ENCODE measurements around the gene DLG2. TPM values are rescaled to one million over a fixed set of nuclear protein-coding genes. Genes with fewer than 3 reads are reported as not detected.

Gene DLG2
- total RNA-seq, 4 donors from 2014 or later: 6.5 to 14.6 (median 7.2) TPM

- no peak for TF ChIP-seq EP300 (IDR thresholded peaks at IDR 0.05)
These were observed 1245.5 kb downstream of the DLG2 start for GRCh38 chr11:84381666-84382065.

GRCh38 chr11:84372381-84372950 is 1254.7 kb downstream of the DLG2 start:
- Histone ChIP-seq H3K27me3 (no peaks in the 10 kb centered on the region), H3K4me1 (no peaks in the 10 kb centered on the region), H3K27ac (no peak overlapping the region), H3K4me3 (no peak overlapping the region), H3K9me3 (no peaks in the 10 kb centered on the region), H3K36me3 (no peaks in the 10 kb centered on the region)
- no peak for DNase-seq (ENCODE audit: low spot score in 2 of 2)
- WGBS, 2 donors: 61 to 62% methylated on average over 2 of the region's 2 CpGs
- TF ChIP-seq CTCF (IDR thresholded peaks at IDR 0.05) (no peak), EP300 (IDR thresholded peaks at IDR 0.05) (no peak), POLR2A (IDR thresholded peaks at IDR 0.05) (no peak)

More at GRCh38 chr11:84381666-84382065, 1245.5 kb downstream of the DLG2 start:
- 33 to 44% methylated on average over 1 of the region's 1 CpG for WGBS, 2 donors
- Histone ChIP-seq H3K9me3 (no peaks in the 10 kb centered on the region), H3K27ac (no peak overlapping the region), H3K36me3 (no peaks in the 10 kb centered on the region), H3K4me3 (no peak overlapping the region), H3K27me3 (no peaks in the 10 kb centered on the region), H3K4me1 (no peaks in the 10 kb centered on the region)
- DNase-seq (ENCODE audit: low spot score in 2 of 2): no peak

GRCh38 chr11:84358034-84358433 is 1269.1 kb downstream of the DLG2 start:
- Histone ChIP-seq H3K4me1 (no peaks in the 10 kb centered on the region), H3K9me3 (no peaks in the 10 kb centered on the region), H3K36me3 (no peaks in the 10 kb centered on the region), H3K27me3 (no peaks in the 10 kb centered on the region), H3K4me3 (no peak overlapping the region), H3K27ac (no peak overlapping the region)
- no peak for DNase-seq (ENCODE audit: low spot score in 2 of 2)
- WGBS, 2 donors: 64 to 68% methylated on average over 2 of the region's 2 CpGs
- no peak for TF ChIP-seq EP300 (IDR thresholded peaks at IDR 0.05)
- TF ChIP-seq POLR2A (IDR thresholded peaks at IDR 0.05): no peak
- no peak for TF ChIP-seq CTCF (IDR thresholded peaks at IDR 0.05)

- H3K27ac ChIP-seq: no peak overlapping the region
- no peak for DNase-seq (ENCODE audit: low spot score in 2 of 2)
- H3K4me3 ChIP-seq: no peak overlapping the region
- H3K4me1 ChIP-seq: no peaks in the 10 kb centered on the region
- TF ChIP-seq CTCF (IDR thresholded peaks at IDR 0.05): no peak
- TF ChIP-seq EP300 (IDR thresholded peaks at IDR 0.05): no peak
- TF ChIP-seq POLR2A (IDR thresholded peaks at IDR 0.05): no peak
- H3K27me3 ChIP-seq: no peaks in the 10 kb centered on the region
- no peaks in the 10 kb centered on the region for H3K9me3 ChIP-seq
- H3K36me3 ChIP-seq: no peaks in the 10 kb centered on the region
These were observed 1271.2 kb downstream of the DLG2 start for GRCh38 chr11:84355911-84356310.

- TF ChIP-seq CTCF (IDR thresholded peaks at IDR 0.05) (no peak), POLR2A (IDR thresholded peaks at IDR 0.05) (no peak), EP300 (IDR thresholded peaks at IDR 0.05) (no peak)
- WGBS, 2 donors: 9 to 11% methylated on average over 1 of the region's 1 CpG
- no peak for DNase-seq (ENCODE audit: low spot score in 2 of 2)
- Histone ChIP-seq H3K4me1 (peaks cover 0 to 5% (median 0%) of the 10 kb centered on the region in 4 donors), H3K9me3 (no peaks in the 10 kb centered on the region), H3K36me3 (no peaks in the 10 kb centered on the region), H3K4me3 (no peak overlapping the region), H3K27ac (no peak overlapping the region), H3K27me3 (no peaks in the 10 kb centered on the region)
These were observed 1281.5 kb downstream of the DLG2 start for GRCh38 chr11:84345597-84345996.

- Histone ChIP-seq H3K36me3 (no peaks in the 10 kb centered on the region), H3K9me3 (no peaks in the 10 kb centered on the region), H3K4me3 (no peak overlapping the region), H3K27ac (no peak overlapping the region), H3K27me3 (no peaks in the 10 kb centered on the region), H3K4me1 (peaks cover 0 to 5% (median 0%) of the 10 kb centered on the region in 4 donors)
- TF ChIP-seq POLR2A (IDR thresholded peaks at IDR 0.05) (no peak), CTCF (IDR thresholded peaks at IDR 0.05) (no peak), EP300 (IDR thresholded peaks at IDR 0.05) (no peak)
- WGBS, 2 donors: 73 to 80% methylated on average over 3 of the region's 3 CpGs
- DNase-seq (ENCODE audit: low spot score in 2 of 2): no peak
These were observed 1282.1 kb downstream of the DLG2 start for GRCh38 chr11:84345027-84345426.

Measured in tibial nerve (tissue), 4 donors.